ENCODE data around the gene NPHP4. TPM values are rescaled to one million over a fixed set of nuclear protein-coding genes. Genes with fewer than 3 reads are reported as not detected.

Gene NPHP4
- total RNA-seq, 2 experiments from 2014 or later, result 6.2 to 7.7 TPM

DNA sequence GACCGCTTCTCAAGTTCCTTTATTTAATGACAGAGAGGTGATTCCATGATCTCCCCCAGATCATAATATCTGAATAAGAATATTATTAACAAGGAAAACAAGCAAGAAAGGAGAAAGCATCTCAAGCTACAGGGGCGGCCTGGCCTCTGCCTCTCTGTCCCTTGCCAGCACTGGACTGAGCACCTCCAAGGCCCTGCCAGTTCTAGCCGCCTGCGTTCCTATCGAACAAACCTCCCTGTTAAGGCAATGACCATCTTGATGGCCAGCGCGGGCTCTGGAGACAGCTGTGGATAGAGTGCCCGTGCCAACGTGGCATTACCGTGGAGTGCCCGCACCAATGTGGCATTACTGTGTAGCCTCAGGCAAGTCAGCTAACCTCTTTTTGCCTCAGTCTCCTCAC, 84.8 kb downstream of the NPHP4 start:
- intact Hi-C loops (cut with DNase I, micrococcal nuclease), result no loop called here

DNA sequence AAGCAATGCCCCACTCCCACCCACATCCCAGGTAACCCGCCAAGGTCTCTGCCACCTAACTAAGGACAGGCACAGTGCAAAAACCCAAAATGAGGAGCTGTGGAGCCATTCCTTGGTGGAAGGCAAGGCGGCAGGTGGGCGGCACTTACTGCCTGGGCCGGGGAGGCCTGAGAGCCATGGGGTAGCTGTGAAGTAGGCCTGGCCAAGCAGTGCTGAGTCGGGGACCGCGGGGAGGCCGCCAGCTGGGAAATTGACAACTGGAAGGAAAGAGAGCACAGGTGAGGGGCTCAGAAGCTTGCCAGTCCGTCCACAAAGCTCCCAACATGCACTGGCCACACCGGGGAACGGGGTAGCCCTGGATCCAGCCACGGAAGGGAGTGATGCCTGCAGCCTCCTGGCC, 85.3 kb downstream of the NPHP4 start:
- no peaks in the 10 kb centered on the region for H3K27me3 Mint-ChIP-seq
- ATAC-seq (ENCODE audit: poor library complexity) (no peak), DNase-seq (no peak)
- Histone ChIP-seq H3K9me3 (ENCODE audit: control insufficient read depth in 1 of 2, insufficient read depth in 1 of 2, low read length in 2 of 2) (no peaks in the 10 kb centered on the region), H3K4me1 (ENCODE audit: insufficient read depth, low read length) (no peaks in the 10 kb centered on the region), H3K27ac (ENCODE audit: low read depth in 1 of 2, low read length in 2 of 2) (no peak overlapping the region), H3K4me3 (ENCODE audit: low read length) (no peak overlapping the region), H3K27me3 (ENCODE audit: control insufficient read depth in 1 of 2, insufficient read depth in 2 of 2, low read length in 2 of 2) (no peaks in the 10 kb centered on the region), H3K36me3 (ENCODE audit: insufficient read depth, low read length) (peaks cover 13% of the 10 kb centered on the region)
- H3K9me3 Mint-ChIP-seq, result no peaks in the 10 kb centered on the region
- no peak overlapping the region for H3K27ac Mint-ChIP-seq
- no peaks in the 10 kb centered on the region for H3K4me1 Mint-ChIP-seq (ENCODE audit: low read depth)
- intact Hi-C loops (cut with DNase I, micrococcal nuclease), result no loop called here
- H3K36me3 Mint-ChIP-seq (ENCODE audit: low read depth), result peaks cover 14% of the 10 kb centered on the region
- ChIA-PET POLR2A (no interaction called here), CTCF (no interaction called here)
- no peak for TF ChIP-seq CTCF (IDR thresholded peaks at IDR 0.05)
- no peak overlapping the region for H3K4me3 Mint-ChIP-seq

More for the DNA sequence above, 84.8 kb downstream of the NPHP4 start:
- ChIA-PET CTCF (no interaction called here), POLR2A (no interaction called here)
- no peak for DNase-seq
- Mint-ChIP-seq H3K4me1 (ENCODE audit: low read depth) (no peaks in the 10 kb centered on the region), H3K27ac (no peak overlapping the region), H3K9me3 (no peaks in the 10 kb centered on the region), H3K4me3 (no peak overlapping the region), H3K36me3 (ENCODE audit: low read depth) (peaks cover 14% of the 10 kb centered on the region), H3K27me3 (no peaks in the 10 kb centered on the region)
- Histone ChIP-seq H3K4me1 (ENCODE audit: insufficient read depth, low read length) (no peaks in the 10 kb centered on the region), H3K27ac (ENCODE audit: low read depth in 1 of 2, low read length in 2 of 2) (no peak overlapping the region), H3K4me3 (ENCODE audit: low read length) (no peak overlapping the region), H3K9me3 (ENCODE audit: control insufficient read depth in 1 of 2, insufficient read depth in 1 of 2, low read length in 2 of 2) (no peaks in the 10 kb centered on the region), H3K36me3 (ENCODE audit: insufficient read depth, low read length) (peaks cover 13% of the 10 kb centered on the region), H3K27me3 (ENCODE audit: control insufficient read depth in 1 of 2, insufficient read depth in 2 of 2, low read length in 2 of 2) (no peaks in the 10 kb centered on the region)
- TF ChIP-seq CTCF (IDR thresholded peaks at IDR 0.05), result no peak
- no peak for ATAC-seq (ENCODE audit: poor library complexity)

DNA sequence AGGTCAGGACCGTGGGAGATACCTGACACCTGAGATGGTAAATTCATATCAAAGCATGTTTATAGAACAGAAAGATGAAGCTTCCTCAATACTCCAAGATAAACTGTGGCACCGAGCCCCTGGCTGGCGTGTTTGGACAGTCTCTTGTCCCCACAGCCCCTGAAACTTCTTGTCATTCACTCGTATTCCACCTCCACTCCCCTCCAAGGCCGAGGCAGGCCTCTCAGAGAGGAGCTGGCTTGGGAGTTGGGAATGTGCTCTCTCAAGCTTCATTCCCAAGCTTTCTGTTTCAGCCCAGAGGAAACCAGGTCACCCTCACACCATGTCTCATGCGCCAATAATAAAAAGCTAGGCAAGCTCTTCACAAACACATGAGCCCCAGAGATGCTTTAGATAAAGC, 86.1 kb downstream of the NPHP4 start:
- H3K27ac Mint-ChIP-seq, result no peak overlapping the region
- intact Hi-C loops (cut with DNase I, micrococcal nuclease), result no loop called here
- Histone ChIP-seq H3K4me1 (ENCODE audit: insufficient read depth, low read length) (no peaks in the 10 kb centered on the region), H3K9me3 (ENCODE audit: control insufficient read depth in 1 of 2, insufficient read depth in 1 of 2, low read length in 2 of 2) (no peaks in the 10 kb centered on the region), H3K36me3 (ENCODE audit: insufficient read depth, low read length) (peaks cover 13% of the 10 kb centered on the region), H3K4me3 (ENCODE audit: low read length) (no peak overlapping the region), H3K27me3 (ENCODE audit: control insufficient read depth in 1 of 2, insufficient read depth in 2 of 2, low read length in 2 of 2) (no peaks in the 10 kb centered on the region), H3K27ac (ENCODE audit: low read depth in 1 of 2, low read length in 2 of 2) (no peak overlapping the region)
- no peaks in the 10 kb centered on the region for H3K4me1 Mint-ChIP-seq (ENCODE audit: low read depth)
- H3K4me3 Mint-ChIP-seq, result no peak overlapping the region
- no peaks in the 10 kb centered on the region for H3K27me3 Mint-ChIP-seq
- ATAC-seq (ENCODE audit: poor library complexity), result no peak
- H3K36me3 Mint-ChIP-seq (ENCODE audit: low read depth), result peaks cover 14% of the 10 kb centered on the region
- POLR2A ChIA-PET, result no interaction called here
- no peaks in the 10 kb centered on the region for H3K9me3 Mint-ChIP-seq
- TF ChIP-seq CTCF (IDR thresholded peaks at IDR 0.05), result no peak
- no peak for DNase-seq
- CTCF ChIA-PET, result no interaction called here

Measured in CD4-positive, alpha-beta T cell (primary cell).